ENCODE results near the gene BAG2.

The BAG2 gene

GRCh38 chr6:57174511-57174907, 2.4 kb downstream of the BAG2 start:
- DNase-seq (ENCODE audit: low read depth) = no peak

GRCh38 chr6:57177545-57178265, 5.6 kb downstream of the BAG2 start:
- no peak for DNase-seq (ENCODE audit: low read depth)

- no peak for DNase-seq (ENCODE audit: low read depth)
Observed at GRCh38 chr6:57180596-57180995, 8.5 kb downstream of the BAG2 start.

GRCh38 chr6:57182017-57182432, 9.9 kb downstream of the BAG2 start:
- no peak for DNase-seq (ENCODE audit: low read depth)

- no peak for DNase-seq (ENCODE audit: low read depth)
Observed at GRCh38 chr6:57183336-57183735, 11.2 kb downstream of the BAG2 start.

- no peak for DNase-seq (ENCODE audit: low read depth)
Observed at GRCh38 chr6:57190140-57190539, 18.0 kb downstream of the BAG2 start.

- DNase-seq (ENCODE audit: low read depth) = no peak
Observed at GRCh38 chr6:57193177-57193576, 21.1 kb downstream of the BAG2 start.

- DNase-seq (ENCODE audit: low read depth) = no peak
Observed at GRCh38 chr6:57195457-57195856, 23.3 kb downstream of the BAG2 start.

GRCh38 chr6:57198926-57199636, 27.0 kb downstream of the BAG2 start:
- DNase-seq (ENCODE audit: low read depth) = no peak

GRCh38 chr6:57201718-57202117, 29.6 kb downstream of the BAG2 start:
- no peak for DNase-seq (ENCODE audit: low read depth)

- no peak for DNase-seq (ENCODE audit: low read depth)
Observed at GRCh38 chr6:57205550-57206328, 33.6 kb downstream of the BAG2 start.

GRCh38 chr6:57207141-57207540, 35.0 kb downstream of the BAG2 start:
- DNase-seq (ENCODE audit: low read depth) = no peak

- DNase-seq (ENCODE audit: low read depth) = no peak
Observed at GRCh38 chr6:57207872-57208271, 35.7 kb downstream of the BAG2 start.

- no peak for DNase-seq (ENCODE audit: low read depth)
Observed at GRCh38 chr6:57209030-57209429, 36.9 kb downstream of the BAG2 start.

GRCh38 chr6:57210060-57210459, 37.9 kb downstream of the BAG2 start:
- no peak for DNase-seq (ENCODE audit: low read depth)

GRCh38 chr6:57215260-57215659, 43.1 kb downstream of the BAG2 start:
- no peak for DNase-seq (ENCODE audit: low read depth)

GRCh38 chr6:57216235-57217101, 44.3 kb downstream of the BAG2 start:
- no peak for DNase-seq (ENCODE audit: low read depth)

- DNase-seq (ENCODE audit: low read depth) = no peak
Observed at GRCh38 chr6:57217270-57217669, 45.1 kb downstream of the BAG2 start.

- no peak for DNase-seq (ENCODE audit: low read depth)
Observed at GRCh38 chr6:57220083-57220703, 48.1 kb downstream of the BAG2 start.

GRCh38 chr6:57221191-57221935, 49.2 kb downstream of the BAG2 start:
- DNase-seq (ENCODE audit: low read depth) = peak; percentile 44
